ENCODE data around the gene ARL8A. TPM values are rescaled to one million over a fixed set of nuclear protein-coding genes. Genes with fewer than 3 reads are reported as not detected.
A peak's percentile ranks its signal among the peaks of the same experiment; 100 is the strongest.
"Not testable (repeated sequence)": the region's sequence is repeated elsewhere in the genome, so short reads cannot be mapped to it uniquely, and the experiment has no call there.

ARL8A gene
- total RNA-seq: 10 to 100 TPM; 23.1 to 57.7 (median 36.1) TPM
- long read RNA-seq, partial matches to known transcripts: 0 of 1 reads
- long read RNA-seq, other reads (novel, unspliced or antisense): 1 of 1 reads

DNA sequence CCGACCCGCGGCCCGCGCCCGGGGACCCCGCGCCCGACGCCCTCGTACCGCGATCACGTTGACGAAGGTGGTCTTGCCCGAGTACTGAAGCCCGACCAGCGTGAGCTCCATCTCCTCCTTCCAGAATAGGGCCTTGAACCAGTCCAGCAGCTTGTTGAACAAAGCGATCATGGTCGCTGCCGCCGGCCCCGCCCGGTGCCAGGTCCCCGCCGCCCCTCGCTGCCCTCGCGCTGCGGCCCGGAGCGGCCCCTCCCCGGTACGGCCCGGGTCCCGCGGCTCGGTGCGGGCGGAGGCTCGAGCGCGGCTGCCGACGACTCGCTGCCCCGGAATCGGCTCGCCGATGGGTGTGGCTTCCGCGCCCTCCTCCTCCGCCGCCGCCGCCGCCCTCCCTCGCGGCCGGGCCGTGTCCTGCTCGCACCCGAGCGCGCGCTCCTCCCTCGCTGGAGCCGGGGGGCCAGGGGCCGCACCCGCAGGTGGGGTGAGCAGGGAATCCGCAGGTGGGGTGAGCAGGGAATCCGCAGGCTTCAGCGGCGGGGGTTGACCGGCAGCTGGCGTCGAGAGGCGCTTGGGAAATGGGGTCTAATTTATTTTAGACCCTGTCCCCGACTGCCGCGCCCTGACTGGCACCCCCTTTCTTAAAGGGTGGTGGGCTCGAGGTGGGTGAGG lies at the start of gene ARL8A:
Gene ARL8A, minus strand, starts transcription at position 336 of the 666 bp plus-strand sequence. Its CDS starts 165 bp downstream, at position 171.
- Histone ChIP-seq H3K9me3 (no peaks in the 10 kb centered on the region), H3K27me3 (no peaks in the 10 kb centered on the region), H3K4me3 (peak within 1 kb of the TSS; percentile 87 to 99 (median 91)), H3K27ac (peak within 1 kb of the TSS; percentile 80 to 95 (median 91)), H3K4me1 (peaks cover 0 to 19% (median 6%) of the 10 kb centered on the region in 4 donors), H3K36me3 (no peaks in the 10 kb centered on the region)
- TF ChIP-seq POLR2A (IDR thresholded peaks at IDR 0.05) (peak; percentile 86), CTCF (IDR thresholded peaks at IDR 0.05) (no peak)
- intact Hi-C loops (cut with DNase I): loop anchor here in 1 of 2 donors (10.0 kb wide), 1 partner anchor 250 kb away; no protein-coding TSS in a partner anchor
- 0% methylated on average over 17 of the region's 82 CpGs for WGBS (ENCODE audit: insufficient coverage, low coverage, low lambda C conversion rate, missing lambda C conversion rate)
- DNase-seq (peak; percentile 82 to 86 (median 85)), ATAC-seq (peak; percentile 68 to 78 (median 70))

DNA sequence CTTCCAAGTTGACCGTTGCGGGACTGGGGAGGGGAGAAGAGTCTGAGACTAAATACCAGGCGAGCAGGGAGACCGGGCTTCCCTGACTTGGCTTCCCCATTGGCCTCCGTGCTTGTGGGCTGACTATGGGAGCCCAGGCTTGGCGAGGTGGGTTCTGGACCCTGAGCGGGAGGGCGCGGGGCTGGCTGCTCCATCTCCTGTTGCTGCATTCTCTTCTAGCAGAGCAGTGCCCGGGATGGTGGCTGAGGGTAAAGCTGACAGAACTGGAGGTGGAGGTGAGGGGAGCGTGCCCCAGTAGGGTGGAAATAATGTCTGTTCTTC lies 49.8 kb upstream of the ARL8A start:
- H3K4me3 ChIP-seq: no peak overlapping the region
- H3K27ac ChIP-seq: no peak overlapping the region
- no peaks in the 10 kb centered on the region for H3K9me3 ChIP-seq
- no peak for DNase-seq
- 0% methylated on average over 1 of the region's 11 CpGs for WGBS (ENCODE audit: insufficient coverage, low coverage, low lambda C conversion rate, missing lambda C conversion rate)
- H3K36me3 ChIP-seq: no peaks in the 10 kb centered on the region
- peaks cover 0 to 6% of the 10 kb centered on the region in 2 donors for H3K27me3 ChIP-seq
- H3K4me1 ChIP-seq: peaks cover 0 to 8% (median 3%) of the 10 kb centered on the region in 4 donors
- intact Hi-C loops (cut with DNase I): no loop called here
- no peak for TF ChIP-seq CTCF (IDR thresholded peaks at IDR 0.05)
- TF ChIP-seq POLR2A (IDR thresholded peaks at IDR 0.05): no peak
- ATAC-seq: no peak

- ATAC-seq (no peak), DNase-seq (no peak)
- no peaks in the 10 kb centered on the region for H3K36me3 ChIP-seq
- H3K9me3 ChIP-seq: no peaks in the 10 kb centered on the region
- peaks cover 0 to 6% of the 10 kb centered on the region in 2 donors for H3K27me3 ChIP-seq
- TF ChIP-seq CTCF (IDR thresholded peaks at IDR 0.05) (no peak), POLR2A (IDR thresholded peaks at IDR 0.05) (no peak)
- no peak within 1 kb of the TSS for H3K27ac ChIP-seq
- WGBS (ENCODE audit: insufficient coverage, low coverage, low lambda C conversion rate, missing lambda C conversion rate): 4% methylated on average over 13 of the region's 61 CpGs
- peaks cover 0 to 11% (median 3%) of the 10 kb centered on the region in 4 donors for H3K4me1 ChIP-seq
- intact Hi-C loops (cut with DNase I): no loop called here
- no peak within 1 kb of the TSS for H3K4me3 ChIP-seq
These were observed 49.2 kb upstream of the ARL8A start, which contains the start of gene LGR6 for GRCh38 chr1:202193614-202194327. LGR6 (plus strand) TSS chr1:202193799; CDS start chr1:202193990, 191 bp downstream.

GRCh38 chr1:202192770-202193613 lies 48.5 kb upstream of the ARL8A start:
- H3K4me3 ChIP-seq: no peak overlapping the region
- H3K27me3 ChIP-seq: peaks cover 0 to 6% of the 10 kb centered on the region in 2 donors
- WGBS (ENCODE audit: insufficient coverage, low coverage, low lambda C conversion rate, missing lambda C conversion rate): 51% methylated on average over 6 of the region's 18 CpGs
- TF ChIP-seq POLR2A (IDR thresholded peaks at IDR 0.05) (no peak), CTCF (IDR thresholded peaks at IDR 0.05) (peak; percentile 73 to 90 (median 86))
- H3K36me3 ChIP-seq: no peaks in the 10 kb centered on the region
- no peaks in the 10 kb centered on the region for H3K9me3 ChIP-seq
- ATAC-seq: peak; percentile 77 to 90 (median 82)
- intact Hi-C loops (cut with DNase I): no loop called here
- H3K27ac ChIP-seq: no peak overlapping the region
- peaks cover 0 to 11% (median 3%) of the 10 kb centered on the region in 4 donors for H3K4me1 ChIP-seq
- DNase-seq: peak; percentile 63 to 72 (median 70)

DNA sequence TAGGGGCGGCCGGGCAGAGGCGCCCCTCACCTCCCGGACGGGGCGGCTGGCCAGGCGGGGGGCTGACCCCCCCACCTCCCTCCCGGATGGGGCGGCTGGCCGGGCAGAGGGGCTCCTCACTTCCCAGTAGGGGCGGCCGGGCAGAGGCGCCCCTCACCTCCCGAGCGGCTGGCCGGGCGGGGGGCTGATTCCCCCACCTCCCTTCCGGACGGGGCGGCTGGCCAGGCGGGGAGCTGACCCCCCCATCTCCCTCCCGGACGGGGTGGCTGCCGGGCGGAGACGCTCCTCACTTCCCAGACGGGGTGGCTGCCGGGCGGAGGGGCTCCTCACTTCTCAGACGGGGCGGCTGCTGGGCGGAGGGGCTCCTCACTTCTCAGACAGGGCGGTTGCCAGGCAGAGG lies 46.9 kb upstream of the ARL8A start:
- H3K36me3 ChIP-seq; DNase-seq; H3K27ac ChIP-seq; H3K9me3 ChIP-seq; ATAC-seq; H3K4me3 ChIP-seq; intact Hi-C loops (cut with DNase I); H3K27me3 ChIP-seq: not testable (repeated sequence)
- peaks cover 0 to 11% (median 3%) of the 10 kb centered on the region in 4 donors for H3K4me1 ChIP-seq
- WGBS (ENCODE audit: insufficient coverage, low coverage, low lambda C conversion rate, missing lambda C conversion rate): 100% methylated on average over 2 of the region's 33 CpGs

Measured in right lobe of liver (tissue), 6 donors.